ENCODE measurements around the gene NXPH3. TPM values are rescaled to one million over a fixed set of nuclear protein-coding genes. Genes with fewer than 3 reads are reported as not detected.
"Not testable (repeated sequence)": the region's sequence is repeated elsewhere in the genome, so short reads cannot be mapped to it uniquely, and the experiment has no call there.

NXPH3 gene
- total RNA-seq, 1 experiment from 2014 or later, result 2.2 TPM

DNA sequence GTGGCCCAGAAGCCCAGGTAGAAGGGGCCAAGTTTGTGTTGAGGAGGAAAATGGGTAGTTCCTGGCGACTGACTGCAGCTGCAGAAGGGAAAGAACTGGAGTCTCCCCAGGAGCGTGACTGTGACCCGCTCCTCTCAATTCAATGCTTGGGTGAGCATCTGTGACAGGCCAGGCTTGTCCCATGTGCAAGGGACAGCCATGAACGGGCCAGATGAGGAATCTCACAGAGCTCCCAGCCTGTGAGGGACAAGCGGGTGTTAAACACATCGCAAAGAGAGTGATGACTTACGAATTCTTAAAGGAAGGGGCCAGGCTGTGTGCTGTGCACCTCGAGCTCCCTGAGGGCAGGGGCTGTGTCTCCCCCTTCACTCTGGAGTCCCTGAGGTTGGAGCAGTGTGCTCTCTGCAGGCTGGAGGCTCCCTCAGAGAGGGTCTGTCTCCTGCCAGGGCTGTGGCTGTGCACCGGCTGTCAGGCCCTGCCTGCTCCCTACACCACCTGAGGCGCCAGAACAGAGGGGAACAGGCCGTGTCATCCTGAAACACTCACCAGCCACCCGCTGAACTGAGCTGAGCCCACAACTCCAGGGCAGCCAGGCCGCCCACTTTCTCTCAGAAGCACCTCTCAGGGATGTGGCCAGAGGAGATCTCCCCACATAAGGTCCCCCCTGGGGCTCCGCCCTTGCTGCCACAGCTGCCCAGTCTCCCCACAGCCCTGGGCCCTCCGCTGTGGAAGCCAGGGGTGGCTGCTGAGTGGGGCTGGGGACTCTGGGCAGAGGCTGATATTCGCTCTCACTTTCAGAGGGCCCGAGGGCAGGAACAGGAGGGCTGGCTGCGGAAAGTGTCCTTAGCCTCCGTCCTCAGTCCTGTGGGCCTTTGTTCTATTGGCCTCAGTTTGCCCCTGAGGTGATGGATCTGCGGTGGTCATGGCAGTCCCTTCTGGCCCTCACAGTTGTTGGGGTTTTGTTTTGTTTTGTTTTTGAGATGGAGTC lies 25.7 kb upstream of the NXPH3 start:
- no peaks in the 10 kb centered on the region for H3K4me1 ChIP-seq (replicated peaks)
- no peaks in the 10 kb centered on the region for H3K36me3 ChIP-seq
- DNase-seq (ENCODE audit: low read depth in 1 of 2, low spot score in 2 of 2), result no peak
- no peak overlapping the region for H3K27ac ChIP-seq
- H3K27me3 ChIP-seq (replicated peaks), result no peaks in the 10 kb centered on the region
- H3K9me3 ChIP-seq (replicated peaks), result no peaks in the 10 kb centered on the region
- H3K4me3 ChIP-seq, result no peak overlapping the region

GRCh38 chr17:49550764-49551163 lies 24.9 kb upstream of the NXPH3 start:
- not testable (repeated sequence) for H3K36me3 ChIP-seq

DNA sequence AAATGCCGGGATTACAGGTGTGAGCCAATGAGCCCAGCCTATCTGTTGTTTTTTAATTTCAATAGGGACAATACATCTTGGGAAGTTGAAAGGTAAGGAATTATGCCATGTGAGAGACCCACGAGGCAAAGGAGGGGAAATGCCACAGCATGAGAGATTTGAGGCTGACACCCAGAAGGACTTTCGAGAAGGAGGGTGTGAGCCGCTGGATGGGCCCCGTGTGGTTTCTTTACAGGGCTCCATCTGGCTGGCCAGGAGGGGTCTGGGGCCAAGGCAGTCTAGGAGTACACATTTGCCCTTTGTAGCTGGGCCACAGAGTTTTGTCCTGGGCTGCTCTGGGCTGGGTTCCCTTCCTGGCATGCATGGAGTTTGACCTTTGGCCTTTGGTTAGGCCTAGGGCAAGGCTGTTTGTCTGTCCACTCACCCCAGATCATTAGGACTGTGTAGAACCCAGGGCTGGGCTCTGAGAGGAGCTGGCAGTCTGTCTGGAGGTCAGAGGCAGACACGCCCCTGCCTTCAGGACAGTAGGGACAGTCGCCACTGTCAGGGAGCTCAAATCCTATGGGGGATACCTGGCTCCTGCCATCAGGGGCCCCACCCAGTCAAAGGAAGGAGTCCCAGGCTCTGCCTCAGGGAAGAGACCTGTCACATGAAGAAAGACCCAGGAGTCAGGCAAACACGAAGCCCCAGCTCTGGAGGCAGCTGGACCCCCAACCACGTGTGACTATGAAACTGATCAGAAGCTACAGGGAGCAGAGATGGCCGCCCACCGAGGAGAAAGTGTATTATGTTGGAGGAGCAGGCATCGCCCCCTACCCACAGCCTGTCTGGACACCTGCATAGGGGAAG lies 24.2 kb upstream of the NXPH3 start:
- no peaks in the 10 kb centered on the region for H3K36me3 ChIP-seq
- peaks cover 5% of the 10 kb centered on the region for H3K4me1 ChIP-seq (replicated peaks)
- no peak overlapping the region for H3K27ac ChIP-seq
- no peak overlapping the region for H3K4me3 ChIP-seq
- H3K27me3 ChIP-seq (replicated peaks), result no peaks in the 10 kb centered on the region
- H3K9me3 ChIP-seq (replicated peaks), result no peaks in the 10 kb centered on the region
- no peak for DNase-seq (ENCODE audit: low read depth in 1 of 2, low spot score in 2 of 2)

More at GRCh38 chr17:49550764-49551163, 24.9 kb upstream of the NXPH3 start:
- not testable (repeated sequence) for DNase-seq (ENCODE audit: low read depth in 1 of 2, low spot score in 2 of 2); H3K4me1 ChIP-seq (replicated peaks); H3K27ac ChIP-seq; H3K4me3 ChIP-seq; H3K9me3 ChIP-seq (replicated peaks); H3K27me3 ChIP-seq (replicated peaks)

GRCh38 chr17:49552070-49552751 lies 23.5 kb upstream of the NXPH3 start:
- no peak overlapping the region for H3K27ac ChIP-seq
- no peak for DNase-seq (ENCODE audit: low read depth in 1 of 2, low spot score in 2 of 2)
- no peak overlapping the region for H3K4me3 ChIP-seq

GRCh38 chr17:49553676-49554335 lies 21.9 kb upstream of the NXPH3 start:
- H3K36me3 ChIP-seq, result no peaks in the 10 kb centered on the region
- H3K9me3 ChIP-seq (replicated peaks), result no peaks in the 10 kb centered on the region
- H3K4me1 ChIP-seq (replicated peaks), result peaks cover 6% of the 10 kb centered on the region
- H3K4me3 ChIP-seq, result no peak overlapping the region
- no peak overlapping the region for H3K27ac ChIP-seq
- no peak for DNase-seq (ENCODE audit: low read depth in 1 of 2, low spot score in 2 of 2)
- H3K27me3 ChIP-seq (replicated peaks), result no peaks in the 10 kb centered on the region

More at GRCh38 chr17:49552070-49552751, 23.5 kb upstream of the NXPH3 start:
- Histone ChIP-seq H3K9me3 (replicated peaks) (no peaks in the 10 kb centered on the region), H3K4me1 (replicated peaks) (peaks cover 6% of the 10 kb centered on the region), H3K36me3 (no peaks in the 10 kb centered on the region), H3K27me3 (replicated peaks) (no peaks in the 10 kb centered on the region)

- Histone ChIP-seq H3K9me3 (replicated peaks) (no peaks in the 10 kb centered on the region), H3K4me3 (no peak overlapping the region), H3K36me3 (no peaks in the 10 kb centered on the region)
Observed at GRCh38 chr17:49554694-49555494, 20.8 kb upstream of the NXPH3 start.

GRCh38 chr17:49555495-49556222 lies 20.0 kb upstream of the NXPH3 start:
- no peaks in the 10 kb centered on the region; the same call in 1 of the 2 replicates for H3K27me3 ChIP-seq (replicated peaks)

More at GRCh38 chr17:49554694-49555494, 20.8 kb upstream of the NXPH3 start:
- DNase-seq (ENCODE audit: low read depth in 1 of 2, low spot score in 2 of 2), result peak in 1 of 2 experiments; percentile 44
- Histone ChIP-seq H3K27me3 (replicated peaks) (no peaks in the 10 kb centered on the region; the same call in 1 of the 2 replicates), H3K4me1 (replicated peaks) (peaks cover 6% of the 10 kb centered on the region), H3K27ac (no peak overlapping the region)

DNA sequence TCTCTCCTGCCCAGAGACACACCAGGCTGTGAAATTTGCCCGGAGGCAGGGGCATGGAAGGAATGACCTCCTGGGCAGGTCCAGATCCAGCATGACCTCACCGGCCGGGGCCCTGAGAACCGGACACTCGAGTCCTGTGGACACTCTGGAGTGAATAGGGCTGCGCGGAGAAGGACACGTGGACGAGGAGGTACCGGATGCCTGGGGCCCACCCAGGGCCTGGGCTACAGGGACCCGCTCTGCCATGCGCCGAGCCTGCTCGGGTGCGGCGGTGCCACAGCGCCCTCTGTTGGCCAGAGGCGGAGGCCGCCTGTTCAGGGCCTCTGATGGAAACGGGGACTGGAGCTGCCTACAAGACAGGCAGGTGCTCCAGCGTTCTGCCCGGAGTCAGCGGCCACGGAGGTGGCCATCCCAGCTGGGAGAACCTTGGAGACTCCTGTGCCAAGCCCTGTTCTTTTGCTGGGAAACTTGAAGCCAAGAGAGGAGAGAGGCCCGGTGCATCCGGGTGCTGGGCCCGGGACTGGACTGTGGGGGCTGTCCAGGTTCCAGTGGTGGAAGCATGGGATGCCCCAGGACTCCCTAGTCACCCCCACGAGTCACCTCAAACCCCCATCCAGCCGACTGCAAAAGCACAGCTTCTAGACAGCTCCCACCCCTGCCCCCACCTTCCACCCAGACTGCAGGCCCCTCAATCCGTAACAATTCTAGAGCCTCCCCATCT lies 19.3 kb upstream of the NXPH3 start:
- Histone ChIP-seq H3K36me3 (no peaks in the 10 kb centered on the region), H3K27ac (no peak overlapping the region), H3K4me1 (replicated peaks) (peaks cover 6% of the 10 kb centered on the region), H3K4me3 (no peak overlapping the region), H3K9me3 (replicated peaks) (no peaks in the 10 kb centered on the region), H3K27me3 (replicated peaks) (no peaks in the 10 kb centered on the region; the same call in 1 of the 2 replicates)
- DNase-seq (ENCODE audit: low read depth in 1 of 2, low spot score in 2 of 2), result peak; percentile 72 to 82

More at GRCh38 chr17:49555495-49556222, 20.0 kb upstream of the NXPH3 start:
- Histone ChIP-seq H3K27ac (no peak overlapping the region), H3K4me3 (no peak overlapping the region), H3K36me3 (no peaks in the 10 kb centered on the region), H3K9me3 (replicated peaks) (no peaks in the 10 kb centered on the region), H3K4me1 (replicated peaks) (peaks cover 6% of the 10 kb centered on the region)
- DNase-seq (ENCODE audit: low read depth in 1 of 2, low spot score in 2 of 2), result peak in 1 of 2 experiments; percentile 43

DNA sequence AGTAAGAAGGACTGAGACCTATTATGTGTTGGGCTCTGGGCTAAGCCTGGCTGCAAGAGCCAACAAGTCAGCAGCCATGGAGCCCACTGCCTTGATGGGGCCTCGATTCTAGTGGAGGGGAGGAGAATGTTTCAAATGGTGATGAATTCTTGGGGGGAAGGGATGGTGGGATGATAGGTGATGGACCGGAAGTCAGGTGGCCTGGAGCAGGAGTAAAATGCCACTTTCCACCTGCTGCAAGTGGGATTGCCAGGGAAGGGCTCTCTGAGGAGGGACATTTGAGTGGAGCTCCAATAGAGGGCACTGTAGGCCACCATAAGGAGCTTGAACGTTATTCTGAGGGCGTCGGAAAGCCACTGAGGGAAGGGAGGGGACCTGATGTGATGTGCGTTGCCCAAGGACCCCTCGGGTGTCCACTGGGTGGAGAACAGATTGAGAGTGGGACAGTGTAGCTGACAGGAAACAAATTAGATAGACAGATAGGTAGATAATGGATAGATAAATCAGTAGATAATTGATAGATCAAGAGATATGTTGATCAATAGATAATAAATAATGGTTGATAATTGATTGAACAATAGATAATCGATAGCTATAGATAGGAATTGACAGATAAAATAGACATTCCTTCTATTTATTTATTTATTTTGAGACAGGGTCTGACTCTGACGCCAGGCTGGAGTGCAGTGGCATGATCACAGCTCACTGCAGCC lies 18.2 kb upstream of the NXPH3 start:
- Histone ChIP-seq H3K27ac (no peak overlapping the region), H3K4me1 (replicated peaks) (peaks cover 6% of the 10 kb centered on the region), H3K27me3 (replicated peaks) (no peaks in the 10 kb centered on the region; the same call in 1 of the 2 replicates), H3K4me3 (no peak overlapping the region), H3K9me3 (replicated peaks) (no peaks in the 10 kb centered on the region), H3K36me3 (no peaks in the 10 kb centered on the region)
- peak in 1 of 2 experiments; percentile 65 for DNase-seq (ENCODE audit: low read depth in 1 of 2, low spot score in 2 of 2)

GRCh38 chr17:49564638-49565037 lies 11.0 kb upstream of the NXPH3 start:
- H3K36me3 ChIP-seq, result no peaks in the 10 kb centered on the region
- no peak for DNase-seq (ENCODE audit: low read depth in 1 of 2, low spot score in 2 of 2)

More at GRCh38 chr17:49564638-49565037, 11.0 kb upstream of the NXPH3 start:
- Histone ChIP-seq H3K4me1 (replicated peaks) (peaks cover 11% of the 10 kb centered on the region), H3K4me3 (no peak overlapping the region), H3K27me3 (replicated peaks) (no peaks in the 10 kb centered on the region; the same call in 1 of the 2 replicates), H3K9me3 (replicated peaks) (no peaks in the 10 kb centered on the region), H3K27ac (no peak overlapping the region)

Measured in SJSA1 (cell line).